IPS DF 6.9 (cell line): ENCODE results near the gene QRFPR.
A peak's percentile ranks its signal among the peaks of the same experiment; 100 is the strongest.
"Not testable (repeated sequence)": the region's sequence is repeated elsewhere in the genome, so short reads cannot be mapped to it uniquely, and the experiment has no call there.

Experiments
- DNase-seq: peaks from one replicate; pipeline ENCODE4 v3.0.0-alpha.2; 2013; ENCODE audit warnings: low read depth, low spot score
- H3K27ac ChIP-seq: one replicate; pipeline ENCODE4 v1.5.1; 2013; ENCODE audit warnings: low read length, control low read depth
- H3K27me3 ChIP-seq: 2 replicates; pipeline ENCODE4 v1.6.1; 2013; ENCODE audit warnings: mild to moderate bottlenecking, low read length; ENCODE audit not compliant: control insufficient read depth, insufficient read depth
- H3K36me3 ChIP-seq: 2 replicates; pipeline ENCODE4 v1.6.1; 2013; ENCODE audit warnings: low read length; ENCODE audit not compliant: control insufficient read depth, insufficient read depth
- H3K4me1 ChIP-seq: 2 replicates; pipeline ENCODE4 v1.6.1; 2013; ENCODE audit warnings: low read length; ENCODE audit not compliant: control insufficient read depth, insufficient read depth
- H3K4me3 ChIP-seq: 2 replicates; pipeline ENCODE4 v1.5.1; 2013; ENCODE audit warnings: mild to moderate bottlenecking, low read length
- H3K9me3 ChIP-seq: 2 replicates; pipeline ENCODE4 v1.6.1; 2013; ENCODE audit warnings: low read length, inconsistent platforms; ENCODE audit not compliant: control insufficient read depth, insufficient read depth
- WGBS: extraction: QIAGEN DNeasy Blood & Tissue Kit; methylation state at CpG from one replicate; pipeline ENCODE4 v1.1.7; 2013; ENCODE audit warnings: mixed read lengths, missing lambda C conversion rate; ENCODE audit not compliant: insufficient read length, insufficient coverage; 5-methylcytosine and 5-hydroxymethylcytosine counted together

Gene QRFPR

DNA sequence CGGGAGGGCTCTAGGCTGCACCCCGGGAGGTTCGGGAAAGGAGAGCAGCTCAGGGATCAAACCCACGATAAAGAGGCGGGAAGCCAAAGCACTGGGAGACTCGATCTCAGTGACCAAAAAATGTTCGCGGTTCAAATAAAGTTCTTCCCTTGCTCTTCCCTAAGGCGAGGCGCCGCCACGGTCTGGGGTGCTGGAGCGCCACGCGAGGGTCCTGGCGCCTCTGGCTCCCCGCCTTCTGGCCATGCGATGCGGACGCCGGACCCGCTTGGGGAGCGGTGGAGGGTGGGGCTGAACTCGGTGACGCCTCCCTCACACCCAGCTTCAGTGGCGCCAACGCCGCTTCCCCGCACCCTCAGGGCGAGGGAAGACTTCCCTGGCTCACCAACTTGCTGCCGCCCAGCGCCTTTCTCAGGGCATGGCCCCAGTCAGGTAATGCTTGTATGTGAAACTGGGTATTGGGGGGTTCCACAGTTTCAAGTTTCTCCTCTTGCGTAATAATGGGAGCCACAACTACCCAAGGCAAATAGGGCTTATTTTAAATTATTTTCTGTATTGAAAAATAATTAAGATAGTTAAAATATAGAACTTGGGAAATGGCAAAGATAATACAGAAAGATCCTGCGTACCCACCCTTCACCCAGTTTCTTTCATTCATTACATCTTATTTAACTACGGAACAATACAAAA, at the start of gene QRFPR:
TSS of gene QRFPR (minus strand) at position 243 of the 687 bp plus-strand sequence. CDS start 371 bp downstream, outside the sequence.
- H3K27me3 ChIP-seq: peaks cover 17% of the 10 kb centered on the region; the same call in 1 of the 2 replicates
- no peaks in the 10 kb centered on the region for H3K36me3 ChIP-seq
- no peaks in the 10 kb centered on the region for H3K9me3 ChIP-seq
- no CpG with 5 or more reads among the region's 35 CpGs for WGBS
- H3K27ac ChIP-seq: no peak within 1 kb of the TSS
- H3K4me3 ChIP-seq: peak within 1 kb of the TSS; percentile 9; the same call in 1 of the 2 replicates
- H3K4me1 ChIP-seq: no peaks in the 10 kb centered on the region
- peak; percentile 11 for DNase-seq

DNA sequence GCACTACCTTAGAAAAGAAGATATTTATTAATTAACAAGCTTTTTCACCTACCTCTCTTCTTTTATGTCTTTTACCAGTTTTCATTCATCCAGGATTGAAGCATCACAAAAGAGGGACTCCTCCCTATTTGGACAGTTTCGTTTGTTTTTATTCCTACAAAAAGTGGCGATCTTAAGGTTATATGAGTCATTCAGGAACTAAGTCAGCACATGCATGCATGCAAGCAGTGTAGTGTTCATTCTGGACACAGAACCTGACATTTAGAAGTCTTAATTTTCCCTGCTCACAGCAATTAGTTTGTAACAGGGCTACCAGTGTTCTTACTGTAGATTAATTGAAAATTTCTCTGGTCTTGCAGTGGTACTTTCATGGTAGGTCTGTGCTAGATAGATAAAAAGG, 47.9 kb upstream of the QRFPR start:
- H3K9me3 ChIP-seq: no peaks in the 10 kb centered on the region
- no peak for DNase-seq
- no peak overlapping the region for H3K4me3 ChIP-seq
- no peaks in the 10 kb centered on the region for H3K36me3 ChIP-seq
- H3K27me3 ChIP-seq: no peaks in the 10 kb centered on the region
- no peak overlapping the region for H3K27ac ChIP-seq
- no peaks in the 10 kb centered on the region for H3K4me1 ChIP-seq
- WGBS: no CpG with 5 or more reads among the region's 2 CpGs

DNA sequence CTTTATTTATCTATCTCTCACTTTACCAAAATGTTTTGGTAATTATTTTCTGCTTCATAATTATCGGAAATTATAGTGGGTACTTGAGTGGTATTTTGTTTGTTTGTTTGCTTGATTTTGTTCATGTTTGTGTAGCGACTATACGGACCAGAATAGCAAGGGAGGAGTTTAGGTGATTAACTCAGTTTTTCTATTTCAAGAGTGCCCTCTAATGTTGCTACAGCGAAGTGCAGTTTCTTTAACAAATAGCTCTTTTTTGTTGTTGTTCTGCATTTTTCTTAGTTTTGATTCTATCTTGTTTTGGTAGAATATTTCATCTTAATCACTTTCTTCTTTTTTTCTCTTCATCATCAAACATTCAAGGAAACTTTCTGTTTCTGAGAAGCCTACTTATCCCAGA, 40.8 kb upstream of the QRFPR start:
- Histone ChIP-seq H3K4me1 (no peaks in the 10 kb centered on the region), H3K27me3 (no peaks in the 10 kb centered on the region), H3K4me3 (no peak overlapping the region), H3K27ac (no peak overlapping the region), H3K36me3 (no peaks in the 10 kb centered on the region), H3K9me3 (no peaks in the 10 kb centered on the region)
- WGBS: no CpG with 5 or more reads among the region's 4 CpGs
- no peak for DNase-seq

DNA sequence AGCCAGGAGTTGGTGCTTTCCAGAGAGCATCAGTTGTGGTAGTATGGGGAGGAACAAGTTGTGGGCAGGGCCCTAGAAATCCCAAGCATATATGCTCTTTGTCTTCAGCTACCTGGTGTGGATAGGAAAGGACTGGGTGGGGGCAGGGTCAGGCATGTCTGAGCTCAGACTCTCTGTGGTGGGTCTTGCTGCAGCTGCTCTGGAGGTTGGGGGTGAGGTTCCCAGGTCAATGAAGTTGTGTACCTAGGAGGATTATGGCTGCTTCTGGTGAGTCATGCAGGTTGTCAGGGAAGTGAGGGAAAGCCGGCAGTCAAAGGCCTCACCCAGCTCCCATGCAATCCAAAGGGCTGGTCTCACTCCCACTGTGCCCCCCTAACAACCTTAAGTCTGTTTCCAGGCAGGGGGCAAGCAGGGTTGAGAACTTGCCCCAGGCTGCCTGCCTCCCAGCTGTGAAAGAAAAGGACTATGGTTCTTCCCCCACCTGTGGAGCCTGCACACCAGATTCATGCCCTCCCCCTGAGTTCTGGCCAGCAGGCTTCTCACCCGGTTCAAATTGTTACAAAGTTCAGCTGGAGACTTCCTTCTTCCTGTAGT, 30.4 kb upstream of the QRFPR start:
- DNase-seq: no peak
- Histone ChIP-seq H3K9me3 (no peaks in the 10 kb centered on the region), H3K27me3 (no peaks in the 10 kb centered on the region), H3K36me3 (no peaks in the 10 kb centered on the region), H3K27ac (no peak overlapping the region), H3K4me3 (no peak overlapping the region), H3K4me1 (no peaks in the 10 kb centered on the region)
- WGBS: no CpG with 5 or more reads among the region's 2 CpGs

DNA sequence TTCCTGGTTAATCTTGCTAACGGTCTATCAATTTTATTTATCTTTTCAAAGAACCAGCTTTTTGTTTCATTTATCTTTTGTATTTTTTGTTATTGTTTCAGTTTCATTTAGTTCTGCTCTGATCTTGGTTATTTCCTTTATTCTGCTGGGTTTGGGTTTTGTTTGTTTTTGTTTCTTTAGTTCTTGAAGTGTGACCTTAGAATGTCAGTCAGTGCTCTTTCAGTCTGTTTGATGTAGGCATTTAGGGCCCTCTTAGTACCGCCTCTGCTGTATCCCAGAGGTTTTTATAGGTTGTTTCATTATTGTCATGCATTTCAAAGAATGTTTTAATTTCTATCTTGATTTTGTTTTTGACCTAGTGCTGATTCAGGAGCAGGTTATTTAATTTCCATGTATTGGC, 27.7 kb upstream of the QRFPR start:
- not testable (repeated sequence) for H3K9me3 ChIP-seq, DNase-seq, H3K27ac ChIP-seq, H3K27me3 ChIP-seq, H3K4me3 ChIP-seq, H3K36me3 ChIP-seq, H3K4me1 ChIP-seq
- no CpG with 5 or more reads among the region's 2 CpGs for WGBS

DNA sequence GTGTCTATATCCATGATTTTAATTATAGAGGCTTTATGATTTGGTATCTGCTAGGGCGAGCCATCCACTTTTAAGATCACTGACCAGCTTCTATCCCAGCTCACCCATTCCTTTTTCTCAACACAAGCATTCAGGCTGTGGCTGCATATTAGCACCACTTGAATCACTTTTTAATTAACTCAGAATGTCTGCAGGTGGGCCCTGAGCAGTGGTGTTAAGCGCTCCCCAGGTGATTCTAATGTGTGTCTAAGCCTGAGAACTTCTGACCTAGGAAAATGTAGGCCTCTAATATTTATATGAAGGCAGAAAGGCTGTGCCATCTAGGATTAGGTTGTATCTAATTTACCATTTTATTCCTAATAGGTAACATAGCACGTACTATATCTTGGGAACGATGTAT, 19.8 kb upstream of the QRFPR start:
- H3K4me1 ChIP-seq: no peaks in the 10 kb centered on the region
- H3K36me3 ChIP-seq: no peaks in the 10 kb centered on the region
- no peak overlapping the region for H3K27ac ChIP-seq
- no peak overlapping the region for H3K4me3 ChIP-seq
- no peak for DNase-seq
- H3K27me3 ChIP-seq: no peaks in the 10 kb centered on the region
- no peaks in the 10 kb centered on the region for H3K9me3 ChIP-seq
- no CpG with 5 or more reads among the region's 4 CpGs for WGBS

DNA sequence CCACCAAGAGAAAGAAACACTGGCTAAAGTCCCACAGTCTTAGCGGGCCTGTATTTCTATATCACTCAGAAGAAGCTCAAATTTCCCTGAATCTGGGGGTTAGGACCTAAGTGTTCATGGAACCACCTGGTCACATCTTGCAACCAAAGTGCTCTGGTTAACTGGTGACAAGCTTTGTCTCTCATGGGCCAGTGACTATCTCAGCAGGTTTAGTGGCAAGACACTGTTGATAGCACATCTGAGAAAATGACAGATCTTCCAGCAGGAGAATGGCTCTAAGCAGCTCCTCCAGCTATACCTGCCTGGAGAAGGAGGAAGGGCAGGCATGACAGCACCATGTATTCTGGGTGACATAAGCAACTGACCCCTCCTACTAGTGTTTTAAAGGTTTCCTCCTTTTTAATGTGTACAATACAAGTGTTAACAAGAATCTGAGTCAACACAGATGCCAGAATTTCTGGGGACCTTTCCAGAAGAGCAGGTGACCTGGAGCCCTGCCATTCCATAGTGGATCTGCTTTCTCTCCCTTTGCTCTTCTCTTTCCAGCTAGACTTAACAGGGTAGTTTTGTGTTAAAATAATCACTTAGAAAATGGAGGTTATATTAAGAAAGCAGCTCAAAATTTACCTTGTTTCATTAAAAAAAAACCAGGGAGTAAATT, 17.3 kb upstream of the QRFPR start:
- Histone ChIP-seq H3K9me3 (no peaks in the 10 kb centered on the region), H3K4me3 (no peak overlapping the region), H3K27ac (no peak overlapping the region), H3K27me3 (no peaks in the 10 kb centered on the region), H3K36me3 (no peaks in the 10 kb centered on the region), H3K4me1 (no peaks in the 10 kb centered on the region)
- no peak for DNase-seq
- no CpG with 5 or more reads among the region's 1 CpG for WGBS

DNA sequence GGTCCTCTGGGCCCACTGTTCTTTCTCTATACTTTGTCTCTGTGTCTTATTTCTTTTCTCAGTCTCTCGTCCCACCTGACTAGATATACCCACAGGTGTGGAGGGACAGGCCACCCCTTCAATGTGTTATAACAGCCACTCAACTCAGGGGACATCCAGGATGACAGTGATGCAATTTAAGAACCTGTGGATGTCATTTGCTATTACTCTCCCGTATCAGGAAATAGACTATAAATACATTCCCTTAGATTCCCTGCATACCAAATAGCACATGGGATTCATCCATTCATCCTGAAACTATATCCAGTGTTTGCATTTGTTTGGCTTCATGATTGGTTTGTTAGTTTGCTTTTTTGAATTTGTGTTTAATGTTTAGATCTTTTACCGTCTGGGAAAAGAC, 16.6 kb upstream of the QRFPR start:
- WGBS: no CpG with 5 or more reads among the region's 3 CpGs
- no peaks in the 10 kb centered on the region for H3K4me1 ChIP-seq

DNA sequence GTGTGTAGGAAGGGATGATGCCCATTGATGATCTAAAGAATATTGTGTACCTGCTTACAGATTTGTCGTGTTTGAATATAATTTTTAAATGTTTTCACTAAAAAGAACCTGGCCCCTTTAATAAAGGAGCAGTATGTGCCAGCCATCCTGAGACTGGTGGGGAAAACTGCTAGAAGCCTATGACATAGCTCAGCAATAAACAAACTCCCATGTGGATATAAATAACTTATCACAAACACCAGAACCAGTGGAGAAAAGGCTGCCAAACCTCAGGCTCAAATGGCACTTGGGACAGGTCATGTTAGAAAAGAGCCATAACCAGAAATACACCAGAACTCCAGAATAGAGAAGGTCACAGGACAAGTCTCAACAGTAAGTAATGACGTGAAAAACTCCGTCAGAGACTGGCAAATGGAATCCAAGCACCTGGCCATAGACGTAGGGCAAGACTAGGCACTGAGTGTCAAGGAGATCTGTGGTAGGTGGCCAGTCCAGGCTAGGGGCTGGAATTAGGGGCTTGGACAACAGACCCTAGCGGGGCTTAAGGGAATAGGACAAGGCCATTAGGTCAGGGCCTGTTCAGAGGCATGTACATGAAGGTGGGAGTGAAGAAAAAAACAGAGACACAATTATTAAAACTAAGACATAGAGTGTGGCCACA, 11.7 kb upstream of the QRFPR start:
- no peak for DNase-seq
- no peak overlapping the region for H3K27ac ChIP-seq
- H3K4me3 ChIP-seq: no peak overlapping the region
- H3K9me3 ChIP-seq: no peaks in the 10 kb centered on the region
- no peaks in the 10 kb centered on the region for H3K27me3 ChIP-seq
- no peaks in the 10 kb centered on the region for H3K36me3 ChIP-seq
- no CpG with 5 or more reads among the region's 5 CpGs for WGBS
- no peaks in the 10 kb centered on the region for H3K4me1 ChIP-seq

More for the DNA sequence above, 16.6 kb upstream of the QRFPR start:
- Histone ChIP-seq H3K4me3 (no peak overlapping the region), H3K36me3 (no peaks in the 10 kb centered on the region), H3K9me3 (no peaks in the 10 kb centered on the region), H3K27ac (no peak overlapping the region), H3K27me3 (no peaks in the 10 kb centered on the region)
- no peak for DNase-seq

DNA sequence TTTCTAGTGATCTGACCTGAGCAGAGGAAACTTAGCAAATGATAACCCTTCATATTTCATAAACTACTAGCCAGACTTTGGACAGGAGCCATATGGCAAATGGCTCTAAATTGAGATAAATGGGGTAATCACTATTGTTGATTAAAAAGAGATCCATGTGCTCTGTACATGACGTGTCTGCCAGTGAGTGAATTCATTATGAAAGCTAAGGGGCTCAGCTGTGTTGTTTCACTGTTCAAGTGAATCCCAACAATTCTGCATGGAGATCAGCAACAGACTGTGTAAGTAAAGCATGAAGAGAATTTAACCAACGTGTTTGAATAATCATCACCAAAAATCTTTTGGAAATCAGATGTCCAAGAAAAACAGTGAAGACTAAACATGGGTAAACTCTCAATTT, 9.5 kb upstream of the QRFPR start:
- Histone ChIP-seq H3K4me3 (no peak overlapping the region), H3K9me3 (no peaks in the 10 kb centered on the region), H3K27me3 (no peaks in the 10 kb centered on the region), H3K36me3 (no peaks in the 10 kb centered on the region), H3K27ac (no peak overlapping the region), H3K4me1 (no peaks in the 10 kb centered on the region)
- no CpG with 5 or more reads among the region's 2 CpGs for WGBS
- DNase-seq: no peak
